K562 (cell line): ENCODE results near the gene MTHFR. TPM values are rescaled to one million over a fixed set of nuclear protein-coding genes. Genes with fewer than 3 reads are reported as not detected.

ENCODE experiments used
- EP300 ChIP-seq: IDR thresholded peaks from 2 replicates; pipeline ENCODE4 v1.6.1; 2012; ENCODE audit warnings: low read length, improper control_type of control experiment
- MCM5 ChIP-seq: fragments of 450-650 bp; IDR thresholded peaks from 2 replicates; pipeline ENCODE4 v1.6.1; 2016; ENCODE audit warnings: low read depth
- NCOA1 ChIP-seq: fragments of 450-650 bp; IDR thresholded peaks from 2 replicates; pipeline ENCODE4 v1.6.1; 2016; ENCODE audit warnings: low read depth
- NR1H2 ChIP-seq: sonication (generic); formaldehyde crosslinking; IDR thresholded peaks from 2 replicates; pipeline ENCODE4 v1.4.0; 2020; ENCODE audit warnings: mild to moderate bottlenecking, missing genetic modification reagents
- PBX2 ChIP-seq, 2 experiments: IDR thresholded peaks in 1 of 2; conservative IDR thresholded peaks in 1 of 2; 2 replicates each; pipeline ENCODE4 v1.6.1; 2016; ENCODE audit warnings: low read depth in 2 of 2, mild to moderate bottlenecking in 1 of 2, missing compliant biosample characterization in 1 of 2, missing genetic modification characterization in 1 of 2, moderate library complexity in 1 of 2
- SMARCE1 ChIP-seq: fragments of 450-650 bp; IDR thresholded peaks from 2 replicates; pipeline ENCODE4 v1.7.1; 2016; ENCODE audit warnings: mild to moderate bottlenecking
- STAT5A ChIP-seq: IDR thresholded peaks from 2 replicates; pipeline ENCODE4 v1.6.1; 2012; ENCODE audit warnings: low read length, inconsistent platforms, borderline replicate concordance
- ZNF23 ChIP-seq: fragments of 250-450 bp; sonication (Bioruptor Pico); IDR thresholded peaks from 2 replicates; pipeline ENCODE4 v1.4.0; 2020; ENCODE audit warnings: mild to moderate bottlenecking
- ZNF551 ChIP-seq: fragments of 250-450 bp; sonication (Bioruptor Pico); IDR thresholded peaks from 2 replicates; pipeline ENCODE4 v1.5.0; 2021; ENCODE audit warnings: mild to moderate bottlenecking, moderate library complexity
- polyA plus RNA-seq, 8 experiments: library from polyadenylated mRNA; depleted of rRNA in 4 of 8; stranded (reverse) in 5 of 8; unstranded in 3 of 8; fragments of >200 nt; fragmentation: Nextera tagmentation in 2 of 8; fragmentation: Illumina TruSeq in 1 of 8; extraction: Ambion mirVana in 2 of 8; extraction: Trizol in 1 of 8; gene quantifications; 2 replicates each; pipeline versions ENCODE4 v1.2.1 to v1.2.3, GENCODE V29; 2011 to 2014; ENCODE audit warnings: inconsistent platforms in 1 of 8, missing spikeins in 1 of 8
- total RNA-seq, 7 experiments: library from RNA; depleted of rRNA in 6 of 7; stranded (reverse); fragments of >200 nt in 6 of 7; fragmentation: Illumina TruSeq in 2 of 7; extraction: Trizol in 2 of 7; gene quantifications; 2 replicates each; pipeline versions ENCODE4 v1.2.1 to v1.2.3, GENCODE V29; 2011 to 2021; ENCODE audit warnings: low replicate concordance in 1 of 7
- TF ChIP-seq, protein P1 (sequence below), 2 experiments: fragments of 450-650 bp in 1 of 2; sonication (generic) in 1 of 2; formaldehyde crosslinking in 1 of 2; IDR thresholded peaks; 2 replicates each; pipeline versions ENCODE4 v1.7.1 to v1.9.0; 2016 to 2022; ENCODE audit warnings: inconsistent platforms in 1 of 2, mild to moderate bottlenecking in 1 of 2, missing genetic modification reagents in 1 of 2
- TF ChIP-seq, protein P2 (sequence below): IDR thresholded peaks from 2 replicates; pipeline ENCODE4 v1.6.1; 2011; ENCODE audit warnings: borderline replicate concordance, low read depth, mild to moderate bottlenecking, moderate library complexity, low read length; ENCODE audit not compliant: insufficient read depth, poor library complexity, severe bottlenecking

Gene MTHFR
- total and polyA plus RNA-seq, 9 of the 15 experiments (the other 6 are each of a cell fraction or from before 2014, with no cell fraction given) = 5.0 to 104 (median 62.6) TPM

DNA sequence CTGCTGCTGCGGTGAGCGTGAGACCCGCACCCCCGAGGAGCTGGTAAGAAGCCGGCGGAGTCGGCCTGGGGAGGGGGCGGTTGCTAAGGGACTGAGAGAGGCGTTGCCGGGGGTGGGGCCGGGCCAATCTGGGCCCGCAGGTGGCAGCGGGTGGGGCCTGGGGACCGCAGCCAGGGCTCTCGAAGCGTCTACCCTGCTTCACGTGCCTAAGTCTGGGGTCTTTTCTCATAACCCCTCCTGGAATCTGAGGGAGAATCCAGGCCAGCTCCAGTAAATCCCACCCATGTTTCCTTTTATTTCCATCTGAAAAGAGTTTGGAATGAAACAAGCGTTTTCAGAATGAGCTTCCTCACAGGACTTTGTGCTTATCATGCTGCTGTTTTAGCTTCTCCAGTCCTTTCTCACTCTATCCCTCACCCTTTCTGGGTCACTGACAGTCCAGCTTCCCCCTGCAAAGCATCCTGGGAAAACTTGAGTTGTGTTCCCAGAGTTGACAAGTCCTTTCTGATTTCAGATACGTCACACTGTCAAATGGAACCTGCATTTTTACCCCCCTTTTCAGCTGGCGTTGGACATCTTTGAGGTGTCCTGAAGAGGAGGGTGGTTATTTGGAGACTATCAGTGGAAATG is 658 bp upstream of the MTHFR start (continued):
- TF ChIP-seq, protein P1, sequence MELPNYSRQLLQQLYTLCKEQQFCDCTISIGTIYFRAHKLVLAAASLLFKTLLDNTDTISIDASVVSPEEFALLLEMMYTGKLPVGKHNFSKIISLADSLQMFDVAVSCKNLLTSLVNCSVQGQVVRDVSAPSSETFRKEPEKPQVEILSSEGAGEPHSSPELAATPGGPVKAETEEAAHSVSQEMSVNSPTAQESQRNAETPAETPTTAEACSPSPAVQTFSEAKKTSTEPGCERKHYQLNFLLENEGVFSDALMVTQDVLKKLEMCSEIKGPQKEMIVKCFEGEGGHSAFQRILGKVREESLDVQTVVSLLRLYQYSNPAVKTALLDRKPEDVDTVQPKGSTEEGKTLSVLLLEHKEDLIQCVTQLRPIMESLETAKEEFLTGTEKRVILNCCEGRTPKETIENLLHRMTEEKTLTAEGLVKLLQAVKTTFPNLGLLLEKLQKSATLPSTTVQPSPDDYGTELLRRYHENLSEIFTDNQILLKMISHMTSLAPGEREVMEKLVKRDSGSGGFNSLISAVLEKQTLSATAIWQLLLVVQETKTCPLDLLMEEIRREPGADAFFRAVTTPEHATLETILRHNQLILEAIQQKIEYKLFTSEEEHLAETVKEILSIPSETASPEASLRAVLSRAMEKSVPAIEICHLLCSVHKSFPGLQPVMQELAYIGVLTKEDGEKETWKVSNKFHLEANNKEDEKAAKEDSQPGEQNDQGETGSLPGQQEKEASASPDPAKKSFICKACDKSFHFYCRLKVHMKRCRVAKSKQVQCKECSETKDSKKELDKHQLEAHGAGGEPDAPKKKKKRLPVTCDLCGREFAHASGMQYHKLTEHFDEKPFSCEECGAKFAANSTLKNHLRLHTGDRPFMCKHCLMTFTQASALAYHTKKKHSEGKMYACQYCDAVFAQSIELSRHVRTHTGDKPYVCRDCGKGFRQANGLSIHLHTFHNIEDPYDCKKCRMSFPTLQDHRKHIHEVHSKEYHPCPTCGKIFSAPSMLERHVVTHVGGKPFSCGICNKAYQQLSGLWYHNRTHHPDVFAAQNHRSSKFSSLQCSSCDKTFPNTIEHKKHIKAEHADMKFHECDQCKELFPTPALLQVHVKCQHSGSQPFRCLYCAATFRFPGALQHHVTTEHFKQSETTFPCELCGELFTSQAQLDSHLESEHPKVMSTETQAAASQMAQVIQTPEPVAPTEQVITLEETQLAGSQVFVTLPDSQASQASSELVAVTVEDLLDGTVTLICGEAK (IDR thresholded peaks at IDR 0.05) = no peak; the same call in 1 of the 2 replicates
- TF ChIP-seq, protein P1 (CRISPR knock-in tag; IDR thresholded peaks at IDR 0.05) = no peak
- no peak for TF ChIP-seq NCOA1
- no peak for TF ChIP-seq NR1H2 (CRISPR knock-in tag)
- TF ChIP-seq STAT5A = no peak; the same call in 1 of the 2 replicates
- TF ChIP-seq SMARCE1 = no peak; the same call in 1 of the 2 replicates
- no peak for TF ChIP-seq PBX2 (CRISPR knock-in tag; IDR thresholded peaks at IDR 0.05; ENCODE audit: low read depth)
- TF ChIP-seq PBX2 (tag; conservative IDR thresholded peaks at IDR 0.05; ENCODE audit: low read depth) = peak; percentile 18; the same call in 1 of the 2 replicates
- TF ChIP-seq MCM5 = no peak
- TF ChIP-seq EP300 = no peak
- no peak for TF ChIP-seq ZNF23 (CRISPR knock-in tag)
- TF ChIP-seq, protein P2, sequence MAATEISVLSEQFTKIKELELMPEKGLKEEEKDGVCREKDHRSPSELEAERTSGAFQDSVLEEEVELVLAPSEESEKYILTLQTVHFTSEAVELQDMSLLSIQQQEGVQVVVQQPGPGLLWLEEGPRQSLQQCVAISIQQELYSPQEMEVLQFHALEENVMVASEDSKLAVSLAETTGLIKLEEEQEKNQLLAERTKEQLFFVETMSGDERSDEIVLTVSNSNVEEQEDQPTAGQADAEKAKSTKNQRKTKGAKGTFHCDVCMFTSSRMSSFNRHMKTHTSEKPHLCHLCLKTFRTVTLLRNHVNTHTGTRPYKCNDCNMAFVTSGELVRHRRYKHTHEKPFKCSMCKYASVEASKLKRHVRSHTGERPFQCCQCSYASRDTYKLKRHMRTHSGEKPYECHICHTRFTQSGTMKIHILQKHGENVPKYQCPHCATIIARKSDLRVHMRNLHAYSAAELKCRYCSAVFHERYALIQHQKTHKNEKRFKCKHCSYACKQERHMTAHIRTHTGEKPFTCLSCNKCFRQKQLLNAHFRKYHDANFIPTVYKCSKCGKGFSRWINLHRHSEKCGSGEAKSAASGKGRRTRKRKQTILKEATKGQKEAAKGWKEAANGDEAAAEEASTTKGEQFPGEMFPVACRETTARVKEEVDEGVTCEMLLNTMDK = no peak
- no peak for TF ChIP-seq ZNF551
